GM21737 (cell line): ENCODE data around the gene FNDC5.

Experiments used
- ATAC-seq: cut with Tn5 transposase; IDR thresholded peaks from one replicate; pipeline ENCODE4 v1.9.1; 2021; ENCODE audit warnings: mild to moderate bottlenecking, moderate library complexity; ENCODE audit not compliant: unreplicated experiment

The FNDC5 gene

DNA sequence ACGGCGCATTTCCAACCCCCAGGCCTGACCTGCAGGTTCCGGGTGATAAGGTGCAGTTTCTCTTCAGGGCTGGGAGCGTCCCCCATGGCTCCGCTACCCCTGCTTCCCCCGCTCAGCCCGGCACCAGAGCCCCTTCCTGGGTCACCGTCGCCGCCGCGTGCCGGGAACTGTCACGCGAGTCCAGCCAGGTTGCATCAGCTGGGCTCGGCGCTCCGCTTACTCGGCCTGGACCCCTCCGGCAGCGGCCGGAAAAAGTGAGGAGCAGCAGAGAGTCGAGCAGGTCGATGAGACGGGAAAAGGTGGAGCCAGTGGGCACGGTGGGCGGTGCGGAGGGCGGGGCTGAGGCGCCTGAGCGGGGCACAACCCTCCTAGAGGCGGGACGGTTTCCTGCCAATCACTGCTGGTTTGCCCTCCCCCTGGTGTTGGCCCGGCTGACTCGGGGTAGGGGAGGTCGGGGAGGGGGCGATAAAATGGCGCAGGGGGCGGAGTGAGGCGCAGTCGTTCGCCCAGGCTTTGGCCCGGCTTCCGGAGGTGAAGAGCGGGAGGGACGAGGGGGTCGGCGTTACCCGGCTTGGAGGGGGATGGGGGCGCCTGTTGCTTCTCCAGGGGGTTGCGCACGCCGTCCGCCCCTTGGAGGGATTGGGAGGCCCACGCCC lies 53.4 kb downstream of the FNDC5 start, which contains the start of the genes S100PBP and YARS1:
TSS of gene S100PBP (plus strand) at position 495 of the 656 bp plus-strand sequence. CDS start 8,447 bp downstream, outside the sequence.
TSS of gene YARS1 (minus strand) at position 200 of the 656 bp plus-strand sequence. CDS start at position 86, 114 bp downstream.
- ATAC-seq, result peak; percentile 83

DNA sequence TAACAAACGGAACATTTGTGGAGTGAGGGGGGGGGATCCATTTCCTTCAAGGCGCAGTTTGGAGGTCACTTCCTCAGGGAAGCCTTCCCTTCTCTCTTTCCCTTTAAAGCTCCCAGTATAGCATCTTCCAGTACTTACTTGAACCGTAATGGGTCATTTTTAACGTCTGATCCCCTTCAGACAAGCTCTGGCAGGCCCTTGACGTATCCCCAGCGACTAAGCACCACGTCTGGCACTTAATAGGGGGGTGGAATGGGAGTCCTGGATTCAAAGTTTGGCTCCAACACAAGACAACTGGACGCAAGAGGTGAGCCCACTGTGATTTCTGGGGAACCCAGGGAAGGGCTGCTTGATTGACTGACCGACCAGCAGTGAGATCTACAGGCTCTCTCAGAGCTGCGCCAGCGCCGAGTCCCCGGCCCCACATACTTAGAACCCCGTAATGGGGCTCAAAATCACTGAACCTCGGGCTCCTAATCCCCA lies 54.0 kb downstream of the FNDC5 start:
- peak; percentile 1 for ATAC-seq

DNA sequence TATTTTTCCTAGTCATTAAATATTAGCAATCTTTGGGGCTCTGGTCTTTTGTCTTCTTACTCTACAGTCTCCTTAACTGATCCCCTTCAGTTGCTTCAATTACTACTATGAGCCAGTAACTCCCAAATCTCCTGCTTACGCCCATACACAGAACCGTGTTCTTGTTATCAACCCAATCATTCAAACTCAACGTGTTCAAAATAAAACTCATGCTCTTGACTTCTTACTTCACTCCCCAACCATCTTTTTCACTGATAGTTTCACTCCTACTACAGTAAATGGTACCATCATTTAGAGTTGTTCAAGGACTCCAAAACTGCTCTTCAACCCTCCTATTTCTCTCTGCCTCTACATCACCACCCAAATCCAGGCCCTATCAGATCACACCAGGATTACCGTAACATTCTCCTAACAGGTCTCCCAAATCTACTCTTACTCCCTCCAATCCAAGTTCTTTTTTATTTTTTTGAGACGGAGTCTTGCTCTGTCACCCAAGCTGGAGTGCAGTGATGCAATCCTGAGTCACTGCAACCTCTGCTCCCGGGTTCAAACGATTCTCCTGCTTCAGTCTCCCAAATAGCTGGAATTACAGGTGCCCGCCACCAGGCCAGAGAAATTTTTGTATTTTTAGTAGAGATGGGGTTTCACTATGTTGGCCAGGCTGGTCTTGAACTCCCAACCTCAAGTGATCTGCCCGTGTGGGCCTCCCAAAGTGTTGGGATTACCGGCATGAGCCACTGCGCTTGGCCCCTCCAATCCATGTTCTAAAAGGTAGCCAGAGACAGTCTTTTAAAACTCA lies 56.6 kb downstream of the FNDC5 start:
- no peak for ATAC-seq
